Ovary (tissue), 3 donors: ENCODE data around the gene ALDH3A1.

Experiments
- CTCF ChIP-seq, 3 donors: fragments of 450-650 bp in 2 of 3; fragments of 200-600 bp in 1 of 3; IDR thresholded peaks; one replicate each; pipeline versions ENCODE4 v1.5.1 to v1.8.0; 2016 to 2022; ENCODE audit warnings: antibody characterized with exemption in 3 of 3, mild to moderate bottlenecking in 1 of 3
- POLR2A ChIP-seq: fragments of 450-650 bp; IDR thresholded peaks from one replicate; pipeline ENCODE4 v1.6.1; 2017; ENCODE audit warnings: antibody characterized with exemption, mild to moderate bottlenecking, moderate library complexity
- donor health status: DM: no; HTN: no; CAD: no.

GRCh38 chr17:19750020-19750572, 2.0 kb upstream of the ALDH3A1 start:
- TF ChIP-seq CTCF (IDR thresholded peaks at IDR 0.05) (no peak), POLR2A (no peak)
